Hypothalamus (tissue), 51 donors: ENCODE results near the gene ZNF469.

Experiments used
- DNase-seq, 51 donors: peaks; one replicate each; lab custom pipeline; 2025; lab: John Stamatoyannopoulos, UW

ZNF469 gene

GRCh38 chr16:88346680-88347505 is 35.9 kb upstream of the ZNF469 start:
- DNase-seq, result no peak

DNA sequence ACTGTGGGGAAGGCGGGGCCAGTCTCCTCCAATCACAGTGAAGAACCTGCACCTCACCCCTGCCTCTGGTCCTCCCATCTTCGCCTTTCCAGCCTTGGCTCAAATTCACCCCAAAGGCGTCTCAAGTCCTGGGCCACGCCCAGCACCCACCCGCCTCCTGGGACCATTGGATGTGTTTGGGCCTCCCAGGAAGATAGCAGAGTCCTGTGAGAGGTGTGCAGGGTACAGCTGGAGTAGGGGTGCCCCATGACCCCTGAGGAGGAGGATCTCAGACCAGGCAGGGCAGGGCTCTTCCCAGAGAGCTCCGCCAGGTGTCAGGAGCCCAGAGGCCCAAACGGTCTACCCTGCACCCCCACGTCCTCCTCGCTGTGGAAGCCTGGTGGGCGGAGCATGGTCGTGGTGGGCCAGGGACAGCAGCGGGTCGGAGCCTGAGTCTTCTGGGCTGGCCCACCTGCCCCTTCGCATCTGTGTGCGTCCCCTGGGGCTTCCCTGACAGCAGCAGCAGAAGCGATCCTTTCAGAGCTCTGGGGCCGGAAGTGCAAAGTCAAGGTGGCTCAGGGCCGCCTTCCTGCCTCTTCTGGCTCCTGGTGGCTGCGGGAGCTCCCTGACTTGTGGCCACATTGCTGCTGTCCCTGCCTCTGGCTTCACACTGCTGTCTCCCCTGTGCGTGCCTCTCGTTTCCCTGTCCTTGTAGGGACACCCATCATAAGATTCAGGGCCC is 34.9 kb upstream of the ZNF469 start:
- no peak for DNase-seq

GRCh38 chr16:88348377-88349152 is 34.2 kb upstream of the ZNF469 start:
- DNase-seq, result no peak

DNA sequence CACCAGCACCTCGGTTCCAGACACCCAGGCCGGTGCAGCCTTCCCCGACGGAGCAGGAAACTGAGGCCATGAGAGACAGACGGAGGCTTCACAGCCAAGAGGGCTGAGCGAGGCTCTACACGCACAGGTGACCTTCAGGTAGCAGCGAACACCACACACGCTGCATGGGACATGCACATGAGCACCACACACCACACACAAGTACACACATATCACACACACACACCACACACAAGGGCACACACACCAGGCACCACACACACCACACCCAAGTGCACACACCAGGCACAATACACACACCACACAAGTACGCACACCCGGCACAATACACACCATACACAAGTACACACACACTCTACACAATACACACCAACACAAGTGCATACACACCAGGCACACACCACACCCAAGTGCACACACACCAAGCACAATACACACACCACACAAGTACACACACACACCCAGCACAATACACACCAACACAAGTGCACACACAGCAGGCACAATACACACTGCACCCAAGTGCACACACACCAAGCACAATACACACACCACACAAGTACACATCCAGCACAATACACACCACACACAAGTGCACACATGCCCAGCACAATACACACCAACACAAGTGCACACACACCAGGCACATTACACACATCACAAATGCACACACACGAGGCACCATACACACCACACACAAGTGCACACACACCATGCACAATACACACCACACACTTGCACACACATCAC is 33.4 kb upstream of the ZNF469 start:
- no peak for DNase-seq

DNA sequence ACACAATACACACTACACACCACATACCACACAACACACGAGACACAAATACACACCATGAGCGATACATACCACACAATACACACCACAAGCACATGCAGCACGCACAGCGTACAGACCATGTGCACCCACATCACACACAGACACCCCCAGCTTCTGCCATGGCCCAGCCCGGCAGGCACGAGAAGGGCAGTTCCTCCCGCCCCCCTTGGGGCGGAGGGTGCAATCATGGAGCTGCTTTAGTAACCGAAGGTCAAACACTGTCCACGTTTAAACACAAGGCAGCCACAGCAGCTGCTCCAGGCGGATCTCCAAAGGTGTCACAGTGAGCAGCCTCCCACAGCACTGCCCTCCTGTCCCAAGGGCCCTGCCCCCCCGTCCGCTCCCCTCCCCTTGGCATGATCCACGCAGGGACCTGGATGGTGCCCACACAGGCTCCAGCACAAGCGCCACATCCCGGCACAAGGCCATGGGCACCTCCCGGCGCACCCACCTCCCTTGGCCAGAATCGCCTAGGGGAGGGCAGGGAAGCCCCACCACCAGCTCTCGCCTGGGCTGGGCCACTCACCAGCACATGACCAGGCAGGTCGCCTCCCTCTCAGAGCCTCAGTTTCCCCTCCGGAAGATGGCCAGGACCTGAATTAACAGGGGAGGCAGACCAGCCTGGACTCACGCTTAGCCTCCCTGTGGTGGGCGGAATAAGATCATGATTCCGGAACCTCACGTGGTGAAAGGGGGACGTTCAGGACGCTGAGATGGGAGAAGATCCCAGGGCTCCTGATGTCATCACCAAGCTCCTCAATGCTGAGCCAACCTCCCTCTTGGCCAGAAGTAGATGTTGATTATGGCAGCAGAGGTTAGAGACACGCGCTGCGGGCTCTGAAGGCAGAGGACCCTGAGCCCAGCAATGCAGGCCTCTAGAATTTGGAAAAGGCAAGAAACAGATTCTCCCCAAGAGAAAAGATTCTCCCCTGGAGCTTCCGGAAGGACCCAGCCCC is 32.6 kb upstream of the ZNF469 start:
- DNase-seq, result no peak

DNA sequence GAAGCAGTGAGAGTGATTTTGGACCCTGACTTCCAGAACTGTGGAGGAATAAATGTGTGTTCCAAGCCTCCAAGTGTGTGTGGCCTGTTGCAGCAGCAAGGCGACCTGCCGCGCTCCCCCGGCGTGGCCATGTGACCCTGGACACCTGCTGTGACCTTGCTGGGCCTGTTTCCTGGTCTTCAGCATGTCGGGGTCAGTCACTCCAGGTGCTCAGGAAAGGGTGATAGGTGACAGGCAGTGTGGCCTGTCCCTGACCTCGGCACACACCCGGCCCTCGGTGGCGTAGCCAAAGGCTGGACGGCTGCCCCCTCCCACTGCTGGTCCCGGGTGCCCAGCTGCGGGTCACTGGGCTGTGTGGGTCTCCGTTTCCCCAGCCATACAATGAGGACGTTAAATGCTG is 31.8 kb upstream of the ZNF469 start:
- DNase-seq, result no peak

GRCh38 chr16:88351491-88352101 is 31.2 kb upstream of the ZNF469 start:
- DNase-seq, result no peak

DNA sequence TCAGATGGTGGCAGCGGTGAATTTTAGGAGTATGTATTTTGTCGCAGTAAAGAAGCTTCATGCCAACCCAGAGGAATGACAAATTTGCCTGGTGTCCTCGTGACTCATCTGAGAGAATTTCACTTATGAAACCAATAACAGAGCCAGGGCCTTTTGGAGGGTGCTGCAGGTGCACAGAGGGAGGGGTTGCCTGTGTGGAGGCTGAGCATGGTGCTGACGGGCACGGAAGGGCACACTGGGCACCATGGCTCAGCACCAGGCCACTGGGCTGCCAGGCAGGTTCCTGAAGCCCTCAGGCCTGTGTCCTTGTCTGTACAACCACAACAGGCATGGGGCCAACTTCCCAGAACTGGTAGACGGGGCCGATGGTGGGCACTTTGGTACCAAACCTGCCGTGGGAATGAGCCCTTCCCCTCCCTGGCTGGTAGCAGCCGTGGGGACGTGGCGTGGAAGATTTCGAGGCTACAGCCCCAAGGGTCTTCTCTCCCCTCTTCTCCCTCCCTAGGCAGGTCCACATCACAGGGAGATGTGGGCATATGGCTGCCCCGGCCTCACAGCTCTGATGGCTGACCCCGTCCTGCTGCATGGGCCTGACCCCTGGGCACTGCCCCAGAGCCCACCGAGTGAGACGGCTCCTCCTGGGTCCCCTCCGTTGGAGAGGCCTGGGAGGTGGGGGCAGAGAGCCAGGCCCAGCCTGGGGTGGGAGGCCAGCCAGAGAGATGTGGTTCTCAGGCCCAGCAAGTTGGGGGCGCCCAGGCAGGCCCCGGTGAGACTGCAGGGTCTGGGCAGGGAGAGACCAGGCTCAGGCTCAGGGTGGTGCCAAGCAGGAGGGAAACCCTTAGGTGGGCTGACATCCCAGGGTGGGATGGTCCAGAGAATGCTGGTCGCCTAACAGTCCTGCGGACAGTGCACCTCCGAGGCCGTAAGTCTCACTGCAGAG is 30.2 kb upstream of the ZNF469 start:
- peak in 1 of 51 donors; percentile 15 for DNase-seq

GRCh38 chr16:88353232-88353631 is 29.5 kb upstream of the ZNF469 start:
- DNase-seq, result no peak

GRCh38 chr16:88353691-88354090 is 29.1 kb upstream of the ZNF469 start:
- DNase-seq, result no peak

- DNase-seq, result no peak
Measured at GRCh38 chr16:88354229-88355092, 28.3 kb upstream of the ZNF469 start.

GRCh38 chr16:88355093-88355388 is 27.7 kb upstream of the ZNF469 start:
- no peak for DNase-seq

DNA sequence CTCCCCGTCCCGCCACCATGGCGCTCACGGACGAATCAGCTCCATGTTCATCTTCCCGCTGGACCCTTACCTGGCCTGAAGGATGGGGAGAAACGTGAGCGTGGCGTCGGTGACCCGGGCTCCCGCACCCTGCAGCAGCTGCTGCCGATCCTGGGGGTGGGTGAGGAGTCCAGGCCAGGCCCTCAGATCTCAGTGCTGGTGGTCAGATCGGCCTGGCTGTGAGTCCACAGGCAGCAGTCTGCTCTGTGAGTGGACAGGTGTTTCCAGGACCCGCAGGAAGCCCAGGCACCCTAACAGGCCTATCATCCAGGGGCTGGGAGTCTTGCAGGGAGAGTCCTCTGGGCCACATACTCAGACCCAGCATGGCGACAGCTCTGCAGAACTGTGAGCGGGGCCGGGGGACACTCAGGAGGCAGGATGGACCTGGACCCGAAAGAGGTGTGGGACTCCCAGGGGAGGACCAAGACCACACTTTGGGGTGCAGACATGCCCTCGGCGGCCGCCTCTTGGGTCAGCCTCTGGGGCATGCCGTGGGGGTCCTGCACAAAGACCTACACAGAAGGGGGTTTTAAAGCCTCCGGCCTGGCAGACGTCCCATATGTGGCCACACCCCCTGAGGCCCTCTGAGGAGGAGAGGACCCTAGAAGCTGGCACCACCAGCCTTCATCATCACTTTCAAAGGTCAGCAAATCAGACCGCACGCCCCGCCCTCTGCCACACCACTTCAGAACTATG is 27.2 kb upstream of the ZNF469 start:
- no peak for DNase-seq

- no peak for DNase-seq
Measured at GRCh38 chr16:88356124-88356726, 26.5 kb upstream of the ZNF469 start.

GRCh38 chr16:88356727-88357199 is 26.0 kb upstream of the ZNF469 start:
- DNase-seq, result no peak
